Panc1 (cell line): Measurements from ENCODE around the gene NPIPB6. TPM values are rescaled to one million over a fixed set of nuclear protein-coding genes. Genes with fewer than 3 reads are reported as not detected.

ENCODE experiments used
- ATAC-seq: fragments of 200-7000 bp; cut with Tn5 transposase; 2 replicates; pipeline ENCODE4 v1.9.1; 2020; ENCODE audit warnings: mild to moderate bottlenecking, moderate library complexity
- BruUV-seq: library from RNA; stranded (reverse); fragments of 400-500 nt; replicated peaks from 2 replicates; lab custom pipeline; 2021; lab: Mats Ljungman, UMichigan
- CTCF ChIA-PET: fragments of 300-600 bp; sonication (Branson Sonifier 250); formaldehyde crosslinking; loops from one replicate; lab custom pipeline; 2022; ENCODE audit warnings: antibody characterized with exemption; lab: Charles Lee
- POLR2A ChIA-PET: fragments of 300-600 bp; sonication (Branson Sonifier 250); formaldehyde crosslinking; loops from one replicate; lab custom pipeline; 2022; ENCODE audit warnings: antibody characterized with exemption; lab: Charles Lee
- DNase-seq: peaks from one replicate; pipeline ENCODE4 v3.0.0-alpha.2; 2010; ENCODE audit warnings: low read depth, low spot score
- H3K27ac ChIP-seq: 2 replicates; pipeline ENCODE4 v1.5.1; 2011; ENCODE audit warnings: mild to moderate bottlenecking, low read length, inconsistent platforms
- H3K27me3 ChIP-seq: fragments of 200-500 bp; sonication (Bioruptor generic); 2 replicates; pipeline ENCODE4 v1.6.0; 2014; ENCODE audit warnings: low read length, inconsistent platforms; ENCODE audit not compliant: control insufficient read depth, insufficient read depth
- H3K36me3 ChIP-seq: fragments of 200-500 bp; sonication (Bioruptor generic); 2 replicates; pipeline ENCODE4 v1.5.1; 2014; ENCODE audit warnings: inconsistent platforms, mild to moderate bottlenecking, low read length, moderate library complexity; ENCODE audit not compliant: control insufficient read depth, insufficient read depth
- H3K4me1 ChIP-seq: 2 replicates; pipeline ENCODE4 v1.5.1; 2011; ENCODE audit warnings: inconsistent platforms, mild to moderate bottlenecking, low read length, moderate library complexity; ENCODE audit not compliant: control insufficient read depth, insufficient read depth
- H3K4me3 ChIP-seq, 2 experiments: 2 replicates each; pipeline ENCODE4 v1.5.1; 2011 to 2012; ENCODE audit warnings: low read depth in 2 of 2, low read length in 2 of 2, mild to moderate bottlenecking in 2 of 2, inconsistent platforms in 1 of 2, moderate library complexity in 1 of 2
- H3K9me3 ChIP-seq: fragments of 200-500 bp; sonication (Bioruptor generic); 2 replicates; pipeline ENCODE4 v1.5.1; 2014; ENCODE audit warnings: low read depth, mild to moderate bottlenecking, inconsistent platforms, low read length, moderate library complexity; ENCODE audit not compliant: control insufficient read depth, insufficient read depth
- POLR2AphosphoS5 ChIP-seq: IDR thresholded peaks from 2 replicates; pipeline ENCODE4 v1.6.1; 2012; ENCODE audit warnings: mild to moderate bottlenecking, low read depth, low read length, moderate library complexity
- SIN3A ChIP-seq: IDR thresholded peaks from 2 replicates; pipeline ENCODE4 v1.6.1; 2012; ENCODE audit warnings: low read depth, mild to moderate bottlenecking, low read length, moderate library complexity, borderline replicate concordance; ENCODE audit not compliant: insufficient read depth
- TCF7L2 ChIP-seq: IDR thresholded peaks from 2 replicates; pipeline ENCODE4 v1.6.1; 2011; ENCODE audit warnings: mild to moderate bottlenecking, low read depth, low read length, inconsistent platforms
- in situ Hi-C: cut with HindIII; loops from 2 replicates; pipeline ENCODE4 v1.10.0; 2016; ENCODE audit warnings: low sequenced_read_pairs, low pct_unique_long_range_greater_than_20kb
- intact Hi-C: fragments of 100-400 bp; cut with micrococcal nuclease; formaldehyde crosslinking; loops from one replicate; pipeline ENCODE4 v1.10.0; 2022; ENCODE audit not compliant: unreplicated experiment
- total RNA-seq: library from RNA; stranded (reverse); gene quantifications from one replicate; pipeline ENCODE4 v1.2.1, GENCODE V29; 2021; ENCODE audit not compliant: unreplicated experiment
- TF ChIP-seq, protein P1 (sequence below): fragments of 450-650 bp; IDR thresholded peaks from 2 replicates; pipeline ENCODE4 v1.5.1; 2017; ENCODE audit warnings: mild to moderate bottlenecking
- TF ChIP-seq, protein P2 (sequence below), 2 experiments: IDR thresholded peaks; 2 replicates each; pipeline ENCODE4 v1.6.1; 2011 to 2012; ENCODE audit warnings: low read depth in 2 of 2, control low read depth in 1 of 2, low read length in 1 of 2, mild to moderate bottlenecking in 1 of 2, moderate library complexity in 1 of 2; ENCODE audit not compliant: insufficient read depth in 1 of 2

The NPIPB6 gene
- total RNA-seq, 1 experiment from 2014 or later: 1.3 TPM

DNA sequence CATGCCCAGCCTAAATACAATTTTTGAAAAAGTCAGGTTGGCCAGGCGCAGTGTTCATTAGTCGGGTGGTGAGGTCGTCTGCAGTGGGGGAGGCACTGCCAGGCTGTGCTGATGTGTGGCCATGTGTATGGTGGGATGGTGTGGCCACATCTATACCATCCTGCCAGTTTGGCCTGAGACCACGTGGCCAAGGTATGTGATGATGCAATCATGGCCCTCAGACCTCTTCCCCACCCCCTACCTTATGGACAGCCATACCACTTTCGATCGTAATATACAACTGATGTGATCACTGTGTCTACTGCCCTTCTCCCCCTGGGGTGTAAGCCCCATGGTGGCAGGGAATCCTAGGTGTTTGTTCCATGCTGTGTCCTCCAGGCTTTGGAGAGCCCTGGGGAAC, 47.3 kb downstream of the NPIPB6 start:
- H3K4me3 ChIP-seq: no peak overlapping the region
- no peak for DNase-seq
- CTCF ChIA-PET: no interaction called here
- no peaks in the 10 kb centered on the region for H3K27me3 ChIP-seq
- no peaks in the 10 kb centered on the region for H3K4me1 ChIP-seq
- TF ChIP-seq, protein P1, sequence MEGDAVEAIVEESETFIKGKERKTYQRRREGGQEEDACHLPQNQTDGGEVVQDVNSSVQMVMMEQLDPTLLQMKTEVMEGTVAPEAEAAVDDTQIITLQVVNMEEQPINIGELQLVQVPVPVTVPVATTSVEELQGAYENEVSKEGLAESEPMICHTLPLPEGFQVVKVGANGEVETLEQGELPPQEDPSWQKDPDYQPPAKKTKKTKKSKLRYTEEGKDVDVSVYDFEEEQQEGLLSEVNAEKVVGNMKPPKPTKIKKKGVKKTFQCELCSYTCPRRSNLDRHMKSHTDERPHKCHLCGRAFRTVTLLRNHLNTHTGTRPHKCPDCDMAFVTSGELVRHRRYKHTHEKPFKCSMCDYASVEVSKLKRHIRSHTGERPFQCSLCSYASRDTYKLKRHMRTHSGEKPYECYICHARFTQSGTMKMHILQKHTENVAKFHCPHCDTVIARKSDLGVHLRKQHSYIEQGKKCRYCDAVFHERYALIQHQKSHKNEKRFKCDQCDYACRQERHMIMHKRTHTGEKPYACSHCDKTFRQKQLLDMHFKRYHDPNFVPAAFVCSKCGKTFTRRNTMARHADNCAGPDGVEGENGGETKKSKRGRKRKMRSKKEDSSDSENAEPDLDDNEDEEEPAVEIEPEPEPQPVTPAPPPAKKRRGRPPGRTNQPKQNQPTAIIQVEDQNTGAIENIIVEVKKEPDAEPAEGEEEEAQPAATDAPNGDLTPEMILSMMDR: no peak
- no peak for TF ChIP-seq POLR2AphosphoS5
- TF ChIP-seq TCF7L2: no peak
- TF ChIP-seq SIN3A: no peak
- TF ChIP-seq, protein P2, sequence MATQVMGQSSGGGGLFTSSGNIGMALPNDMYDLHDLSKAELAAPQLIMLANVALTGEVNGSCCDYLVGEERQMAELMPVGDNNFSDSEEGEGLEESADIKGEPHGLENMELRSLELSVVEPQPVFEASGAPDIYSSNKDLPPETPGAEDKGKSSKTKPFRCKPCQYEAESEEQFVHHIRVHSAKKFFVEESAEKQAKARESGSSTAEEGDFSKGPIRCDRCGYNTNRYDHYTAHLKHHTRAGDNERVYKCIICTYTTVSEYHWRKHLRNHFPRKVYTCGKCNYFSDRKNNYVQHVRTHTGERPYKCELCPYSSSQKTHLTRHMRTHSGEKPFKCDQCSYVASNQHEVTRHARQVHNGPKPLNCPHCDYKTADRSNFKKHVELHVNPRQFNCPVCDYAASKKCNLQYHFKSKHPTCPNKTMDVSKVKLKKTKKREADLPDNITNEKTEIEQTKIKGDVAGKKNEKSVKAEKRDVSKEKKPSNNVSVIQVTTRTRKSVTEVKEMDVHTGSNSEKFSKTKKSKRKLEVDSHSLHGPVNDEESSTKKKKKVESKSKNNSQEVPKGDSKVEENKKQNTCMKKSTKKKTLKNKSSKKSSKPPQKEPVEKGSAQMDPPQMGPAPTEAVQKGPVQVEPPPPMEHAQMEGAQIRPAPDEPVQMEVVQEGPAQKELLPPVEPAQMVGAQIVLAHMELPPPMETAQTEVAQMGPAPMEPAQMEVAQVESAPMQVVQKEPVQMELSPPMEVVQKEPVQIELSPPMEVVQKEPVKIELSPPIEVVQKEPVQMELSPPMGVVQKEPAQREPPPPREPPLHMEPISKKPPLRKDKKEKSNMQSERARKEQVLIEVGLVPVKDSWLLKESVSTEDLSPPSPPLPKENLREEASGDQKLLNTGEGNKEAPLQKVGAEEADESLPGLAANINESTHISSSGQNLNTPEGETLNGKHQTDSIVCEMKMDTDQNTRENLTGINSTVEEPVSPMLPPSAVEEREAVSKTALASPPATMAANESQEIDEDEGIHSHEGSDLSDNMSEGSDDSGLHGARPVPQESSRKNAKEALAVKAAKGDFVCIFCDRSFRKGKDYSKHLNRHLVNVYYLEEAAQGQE (IDR thresholded peaks at IDR 0.05; ENCODE audit: insufficient read depth in 1 of 2, low read depth in 2 of 2, low read length in 1 of 2): no peak
- no peak overlapping the region for H3K27ac ChIP-seq
- no peaks in the 10 kb centered on the region for H3K9me3 ChIP-seq
- no TSS peak for BruUV-seq
- no peaks in the 10 kb centered on the region for H3K36me3 ChIP-seq
- no peak for ATAC-seq
- intact Hi-C loops: no loop called here
- in situ Hi-C loops: no loop called here
- POLR2A ChIA-PET: no interaction called here

DNA sequence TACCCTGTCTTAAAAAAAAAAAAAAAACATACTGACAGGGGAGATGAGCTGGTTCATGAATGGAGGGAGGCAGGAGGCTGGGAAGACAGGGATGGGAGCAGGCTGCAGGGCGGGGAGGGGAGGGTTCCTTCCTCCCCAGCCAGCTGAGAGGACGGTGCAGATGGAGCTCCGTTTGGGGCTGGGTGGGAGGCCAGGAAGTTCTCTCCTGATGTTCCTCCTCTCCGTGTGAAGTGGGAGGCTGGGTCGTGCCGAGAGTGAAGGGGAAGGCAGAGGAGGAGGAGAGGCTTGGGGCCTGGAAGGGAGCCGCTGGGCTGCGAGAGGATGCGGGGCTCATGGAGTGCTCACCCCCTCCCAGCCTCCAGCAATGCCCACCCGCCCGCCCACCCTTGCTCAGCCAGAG, 49.7 kb downstream of the NPIPB6 start:
- H3K9me3 ChIP-seq: no peaks in the 10 kb centered on the region
- intact Hi-C loops (no loop called here), in situ Hi-C loops (no loop called here)
- H3K4me1 ChIP-seq: no peaks in the 10 kb centered on the region
- no peak for ATAC-seq
- no peak overlapping the region for H3K27ac ChIP-seq
- no peak overlapping the region for H3K4me3 ChIP-seq
- no peak for DNase-seq
- POLR2A ChIA-PET: interaction anchor here (0.6 kb wide), 1 partner anchor 13 kb away, joined by 4 read pairs; no protein-coding TSS in a partner anchor
- H3K36me3 ChIP-seq: no peaks in the 10 kb centered on the region
- CTCF ChIA-PET: no interaction called here
- TF ChIP-seq POLR2AphosphoS5 (no peak), SIN3A (no peak), TCF7L2 (no peak)
- TF ChIP-seq, protein P1: no peak
- TF ChIP-seq, protein P2 (IDR thresholded peaks at IDR 0.05; ENCODE audit: insufficient read depth in 1 of 2, low read depth in 2 of 2, low read length in 1 of 2): no peak
- H3K27me3 ChIP-seq: no peaks in the 10 kb centered on the region
- no TSS peak for BruUV-seq
